ENCODE data around the gene KCNIP1. TPM values are rescaled to one million over a fixed set of nuclear protein-coding genes. Genes with fewer than 3 reads are reported as not detected.

Gene KCNIP1
- total RNA-seq, 1 experiment from 2014 or later = not detected

- no peaks in the 10 kb centered on the region for H3K36me3 Mint-ChIP-seq (ENCODE audit: insufficient read depth, unreplicated experiment)
- DNase-seq = peak; percentile 74
- TF ChIP-seq, protein P1, sequence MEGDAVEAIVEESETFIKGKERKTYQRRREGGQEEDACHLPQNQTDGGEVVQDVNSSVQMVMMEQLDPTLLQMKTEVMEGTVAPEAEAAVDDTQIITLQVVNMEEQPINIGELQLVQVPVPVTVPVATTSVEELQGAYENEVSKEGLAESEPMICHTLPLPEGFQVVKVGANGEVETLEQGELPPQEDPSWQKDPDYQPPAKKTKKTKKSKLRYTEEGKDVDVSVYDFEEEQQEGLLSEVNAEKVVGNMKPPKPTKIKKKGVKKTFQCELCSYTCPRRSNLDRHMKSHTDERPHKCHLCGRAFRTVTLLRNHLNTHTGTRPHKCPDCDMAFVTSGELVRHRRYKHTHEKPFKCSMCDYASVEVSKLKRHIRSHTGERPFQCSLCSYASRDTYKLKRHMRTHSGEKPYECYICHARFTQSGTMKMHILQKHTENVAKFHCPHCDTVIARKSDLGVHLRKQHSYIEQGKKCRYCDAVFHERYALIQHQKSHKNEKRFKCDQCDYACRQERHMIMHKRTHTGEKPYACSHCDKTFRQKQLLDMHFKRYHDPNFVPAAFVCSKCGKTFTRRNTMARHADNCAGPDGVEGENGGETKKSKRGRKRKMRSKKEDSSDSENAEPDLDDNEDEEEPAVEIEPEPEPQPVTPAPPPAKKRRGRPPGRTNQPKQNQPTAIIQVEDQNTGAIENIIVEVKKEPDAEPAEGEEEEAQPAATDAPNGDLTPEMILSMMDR (IDR thresholded peaks at IDR 0.05; ENCODE audit: unreplicated experiment) = no peak
- H3K4me1 Mint-ChIP-seq (ENCODE audit: low read depth, unreplicated experiment) = peaks cover 55% of the 10 kb centered on the region
- no peak overlapping the region for H3K4me3 Mint-ChIP-seq (ENCODE audit: low read depth, unreplicated experiment)
- intact Hi-C loops (cut with micrococcal nuclease; ENCODE audit: unreplicated experiment) = no loop called here
- BruUV-seq (replicated peaks) = no TSS peak
- CTCF ChIA-PET = interaction anchor here (0.6 kb wide), 1 partner anchor 8 kb away, joined by 3 read pairs; no protein-coding TSS in a partner anchor
- H3K27me3 Mint-ChIP-seq (ENCODE audit: unreplicated experiment) = no peaks in the 10 kb centered on the region
- H3K9me3 Mint-ChIP-seq (ENCODE audit: low read depth, unreplicated experiment) = no peaks in the 10 kb centered on the region
- H3K27ac Mint-ChIP-seq (ENCODE audit: unreplicated experiment) = peak overlapping the region; percentile 32
Observed at GRCh38 chr5:170483701-170484458, 19.9 kb upstream of the KCNIP1 start.

GRCh38 chr5:170484459-170484831, 19.4 kb upstream of the KCNIP1 start:
- H3K27ac Mint-ChIP-seq (ENCODE audit: unreplicated experiment) = peak overlapping the region; percentile 32
- CTCF ChIA-PET = interaction anchor here (0.6 kb wide), 2 partner anchors 9 to 10 kb away, joined by 3 to 9 read pairs; no protein-coding TSS in a partner anchor
- peaks cover 49% of the 10 kb centered on the region for H3K4me1 Mint-ChIP-seq (ENCODE audit: low read depth, unreplicated experiment)
- TF ChIP-seq, protein P1 (IDR thresholded peaks at IDR 0.05; ENCODE audit: unreplicated experiment) = no peak
- no peaks in the 10 kb centered on the region for H3K9me3 Mint-ChIP-seq (ENCODE audit: low read depth, unreplicated experiment)
- H3K4me3 Mint-ChIP-seq (ENCODE audit: low read depth, unreplicated experiment) = no peak overlapping the region
- intact Hi-C loops (cut with micrococcal nuclease; ENCODE audit: unreplicated experiment) = no loop called here
- no TSS peak for BruUV-seq (replicated peaks)
- no peaks in the 10 kb centered on the region for H3K27me3 Mint-ChIP-seq (ENCODE audit: unreplicated experiment)
- DNase-seq = no peak
- no peaks in the 10 kb centered on the region for H3K36me3 Mint-ChIP-seq (ENCODE audit: insufficient read depth, unreplicated experiment)

- BruUV-seq (replicated peaks) = no TSS peak
- TF ChIP-seq, protein P1 (IDR thresholded peaks at IDR 0.05; ENCODE audit: unreplicated experiment) = no peak
- Mint-ChIP-seq H3K4me1 (ENCODE audit: low read depth, unreplicated experiment) (peaks cover 44% of the 10 kb centered on the region), H3K9me3 (ENCODE audit: low read depth, unreplicated experiment) (no peaks in the 10 kb centered on the region), H3K27ac (ENCODE audit: unreplicated experiment) (peak overlapping the region; percentile 32), H3K27me3 (ENCODE audit: unreplicated experiment) (no peaks in the 10 kb centered on the region), H3K4me3 (ENCODE audit: low read depth, unreplicated experiment) (no peak overlapping the region), H3K36me3 (ENCODE audit: insufficient read depth, unreplicated experiment) (no peaks in the 10 kb centered on the region)
- CTCF ChIA-PET = interaction anchor here (0.6 to 0.7 kb wide), 2 partner anchors 11 to 14 kb away, joined by 7 to 9 read pairs; no protein-coding TSS in a partner anchor
- DNase-seq = no peak
- intact Hi-C loops (cut with micrococcal nuclease; ENCODE audit: unreplicated experiment) = no loop called here
Observed at GRCh38 chr5:170484847-170485615, 18.8 kb upstream of the KCNIP1 start.

DNA sequence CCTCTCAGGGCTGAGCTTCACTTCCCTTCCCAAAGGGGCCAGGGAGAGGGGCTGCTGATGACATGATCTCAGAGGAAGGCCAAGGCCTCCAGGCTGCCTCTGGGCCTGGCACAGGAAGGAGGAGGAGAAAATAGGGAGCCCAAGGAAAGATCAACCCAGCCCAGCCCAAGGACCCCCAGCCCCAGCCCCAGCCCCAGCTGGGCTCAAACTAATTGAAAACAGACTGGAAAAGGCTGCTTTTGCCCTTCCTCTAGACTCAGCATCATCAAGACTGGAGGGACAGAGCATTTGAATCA, 18.3 kb upstream of the KCNIP1 start:
- no peak overlapping the region for H3K4me3 Mint-ChIP-seq (ENCODE audit: low read depth, unreplicated experiment)
- no peaks in the 10 kb centered on the region for H3K27me3 Mint-ChIP-seq (ENCODE audit: unreplicated experiment)
- CTCF ChIA-PET = no interaction called here
- no peak for DNase-seq
- no peak overlapping the region for H3K27ac Mint-ChIP-seq (ENCODE audit: unreplicated experiment)
- TF ChIP-seq, protein P1 (IDR thresholded peaks at IDR 0.05; ENCODE audit: unreplicated experiment) = no peak
- no peaks in the 10 kb centered on the region for H3K9me3 Mint-ChIP-seq (ENCODE audit: low read depth, unreplicated experiment)
- no TSS peak for BruUV-seq (replicated peaks)
- H3K4me1 Mint-ChIP-seq (ENCODE audit: low read depth, unreplicated experiment) = peaks cover 43% of the 10 kb centered on the region
- no peaks in the 10 kb centered on the region for H3K36me3 Mint-ChIP-seq (ENCODE audit: insufficient read depth, unreplicated experiment)
- intact Hi-C loops (cut with micrococcal nuclease; ENCODE audit: unreplicated experiment) = no loop called here
